ENCODE data around the gene FOXN3.
"Not testable (repeated sequence)": the region's sequence is repeated elsewhere in the genome, so short reads cannot be mapped to it uniquely, and the experiment has no call there.

FOXN3 gene

GRCh38 chr14:89111232-89111631 lies 305.8 kb downstream of the FOXN3 start:
- H4K91ac ChIP-seq (ENCODE audit: low read depth, low read length); H3K4me3 ChIP-seq (ENCODE audit: low read depth, low read length); H2BK120ac ChIP-seq (ENCODE audit: insufficient read depth, low read length, poor library complexity); H3K79me1 ChIP-seq (ENCODE audit: low read length); H3K4ac ChIP-seq (ENCODE audit: low read depth, low read length); H3K4me2 ChIP-seq (ENCODE audit: low read length); H2BK12ac ChIP-seq (ENCODE audit: low read length); H4K8ac ChIP-seq (ENCODE audit: low read depth, low read length); H4K12ac ChIP-seq (ENCODE audit: low read depth, low read length); DNase-seq; H3K4me1 ChIP-seq (ENCODE audit: control insufficient read depth in 1 of 2, insufficient read depth in 2 of 2, low read length in 2 of 2); H2AK5ac ChIP-seq (ENCODE audit: low read length); H3K14ac ChIP-seq (ENCODE audit: low read length); H3K9me3 ChIP-seq (ENCODE audit: insufficient read depth, low read depth, low read length); H3K36me3 ChIP-seq (ENCODE audit: control insufficient read depth in 1 of 2, insufficient read depth in 2 of 2, low read length in 2 of 2); H3K18ac ChIP-seq (ENCODE audit: low read length); H3K27me3 ChIP-seq (ENCODE audit: insufficient read depth, low read length); H3K9ac ChIP-seq (ENCODE audit: low read length); H2AFZ ChIP-seq (ENCODE audit: insufficient read depth, low read length, poor library complexity); H3K27ac ChIP-seq (ENCODE audit: low read depth, low read length); H3K23ac ChIP-seq (ENCODE audit: low read length); H2BK5ac ChIP-seq (ENCODE audit: low read depth, low read length, poor library complexity); H3K79me2 ChIP-seq (ENCODE audit: control insufficient read depth, insufficient read depth, low read length, poor library complexity): not testable (repeated sequence)
- WGBS (ENCODE audit: extremely low coverage, insufficient coverage, insufficient read length) = no CpG with 5 or more reads among the region's 13 CpGs

GRCh38 chr14:89110110-89110509 lies 306.9 kb downstream of the FOXN3 start:
- no CpG with 5 or more reads among the region's 9 CpGs for WGBS (ENCODE audit: extremely low coverage, insufficient coverage, insufficient read length)
- Histone ChIP-seq H3K27me3 (ENCODE audit: insufficient read depth, low read length) (no peaks in the 10 kb centered on the region), H4K12ac (ENCODE audit: low read depth, low read length) (no peak overlapping the region), H2BK5ac (ENCODE audit: low read depth, low read length, poor library complexity) (no peak overlapping the region), H3K27ac (ENCODE audit: low read depth, low read length) (no peak overlapping the region), H3K36me3 (ENCODE audit: control insufficient read depth in 1 of 2, insufficient read depth in 2 of 2, low read length in 2 of 2) (no peaks in the 10 kb centered on the region), H3K4me2 (ENCODE audit: low read length) (no peak overlapping the region), H2AFZ (ENCODE audit: insufficient read depth, low read length, poor library complexity) (no peak overlapping the region), H3K9ac (ENCODE audit: low read length) (no peak overlapping the region), H3K4ac (ENCODE audit: low read depth, low read length) (no peak overlapping the region), H2BK12ac (ENCODE audit: low read length) (no peak overlapping the region), H3K4me1 (ENCODE audit: control insufficient read depth in 1 of 2, insufficient read depth in 2 of 2, low read length in 2 of 2) (no peaks in the 10 kb centered on the region), H3K23ac (ENCODE audit: low read length) (no peak overlapping the region), H4K8ac (ENCODE audit: low read depth, low read length) (no peak overlapping the region), H3K79me1 (ENCODE audit: low read length) (no peaks in the 10 kb centered on the region), H3K4me3 (ENCODE audit: low read depth, low read length) (no peak overlapping the region), H3K14ac (ENCODE audit: low read length) (no peak overlapping the region), H3K9me3 (ENCODE audit: insufficient read depth, low read depth, low read length) (peaks cover 2% of the 10 kb centered on the region), H3K79me2 (ENCODE audit: control insufficient read depth, insufficient read depth, low read length, poor library complexity) (no peaks in the 10 kb centered on the region), H3K18ac (ENCODE audit: low read length) (no peak overlapping the region), H4K91ac (ENCODE audit: low read depth, low read length) (no peak overlapping the region), H2AK5ac (ENCODE audit: low read length) (no peak overlapping the region), H2BK120ac (ENCODE audit: insufficient read depth, low read length, poor library complexity) (no peak overlapping the region)
- no peak for DNase-seq

- Histone ChIP-seq H4K8ac (ENCODE audit: low read depth, low read length) (no peak overlapping the region), H3K36me3 (ENCODE audit: control insufficient read depth in 1 of 2, insufficient read depth in 2 of 2, low read length in 2 of 2) (no peaks in the 10 kb centered on the region), H2AK5ac (ENCODE audit: low read length) (no peak overlapping the region), H4K12ac (ENCODE audit: low read depth, low read length) (no peak overlapping the region), H3K79me1 (ENCODE audit: low read length) (no peaks in the 10 kb centered on the region), H3K14ac (ENCODE audit: low read length) (no peak overlapping the region), H4K91ac (ENCODE audit: low read depth, low read length) (no peak overlapping the region), H3K18ac (ENCODE audit: low read length) (no peak overlapping the region), H3K9ac (ENCODE audit: low read length) (no peak overlapping the region), H2BK12ac (ENCODE audit: low read length) (no peak overlapping the region), H3K4me1 (ENCODE audit: control insufficient read depth in 1 of 2, insufficient read depth in 2 of 2, low read length in 2 of 2) (peaks cover 0 to 2% of the 10 kb centered on the region in 2 experiments), H3K4ac (ENCODE audit: low read depth, low read length) (no peak overlapping the region), H3K4me2 (ENCODE audit: low read length) (no peak overlapping the region), H3K79me2 (ENCODE audit: control insufficient read depth, insufficient read depth, low read length, poor library complexity) (no peaks in the 10 kb centered on the region), H3K27me3 (ENCODE audit: insufficient read depth, low read length) (no peaks in the 10 kb centered on the region), H3K23ac (ENCODE audit: low read length) (no peak overlapping the region), H3K9me3 (ENCODE audit: insufficient read depth, low read depth, low read length) (peaks cover 4% of the 10 kb centered on the region), H2AFZ (ENCODE audit: insufficient read depth, low read length, poor library complexity) (no peak overlapping the region), H3K4me3 (ENCODE audit: low read depth, low read length) (no peak overlapping the region), H2BK5ac (ENCODE audit: low read depth, low read length, poor library complexity) (no peak overlapping the region), H3K27ac (ENCODE audit: low read depth, low read length) (no peak overlapping the region), H2BK120ac (ENCODE audit: insufficient read depth, low read length, poor library complexity) (no peak overlapping the region)
- DNase-seq = peak; percentile 87 to 90
- WGBS (ENCODE audit: extremely low coverage, insufficient coverage, insufficient read length) = no CpG with 5 or more reads among the region's 4 CpGs
These were observed 308.4 kb downstream of the FOXN3 start for GRCh38 chr14:89108608-89109007.

- DNase-seq = no peak
- Histone ChIP-seq H2BK5ac (ENCODE audit: low read depth, low read length, poor library complexity) (no peak overlapping the region), H3K9ac (ENCODE audit: low read length) (no peak overlapping the region), H2BK12ac (ENCODE audit: low read length) (no peak overlapping the region), H3K27ac (ENCODE audit: low read depth, low read length) (no peak overlapping the region), H3K9me3 (ENCODE audit: insufficient read depth, low read depth, low read length) (peaks cover 4% of the 10 kb centered on the region), H3K14ac (ENCODE audit: low read length) (no peak overlapping the region), H2AK5ac (ENCODE audit: low read length) (no peak overlapping the region), H3K4me1 (ENCODE audit: control insufficient read depth in 1 of 2, insufficient read depth in 2 of 2, low read length in 2 of 2) (peaks cover 0 to 2% of the 10 kb centered on the region in 2 experiments), H3K18ac (ENCODE audit: low read length) (no peak overlapping the region), H3K4me2 (ENCODE audit: low read length) (no peak overlapping the region), H3K4me3 (ENCODE audit: low read depth, low read length) (no peak overlapping the region), H3K79me2 (ENCODE audit: control insufficient read depth, insufficient read depth, low read length, poor library complexity) (no peaks in the 10 kb centered on the region), H4K12ac (ENCODE audit: low read depth, low read length) (no peak overlapping the region), H3K79me1 (ENCODE audit: low read length) (no peaks in the 10 kb centered on the region), H3K4ac (ENCODE audit: low read depth, low read length) (no peak overlapping the region), H2AFZ (ENCODE audit: insufficient read depth, low read length, poor library complexity) (no peak overlapping the region), H2BK120ac (ENCODE audit: insufficient read depth, low read length, poor library complexity) (no peak overlapping the region), H3K27me3 (ENCODE audit: insufficient read depth, low read length) (no peaks in the 10 kb centered on the region), H3K23ac (ENCODE audit: low read length) (no peak overlapping the region), H4K8ac (ENCODE audit: low read depth, low read length) (no peak overlapping the region), H3K36me3 (ENCODE audit: control insufficient read depth in 1 of 2, insufficient read depth in 2 of 2, low read length in 2 of 2) (no peaks in the 10 kb centered on the region), H4K91ac (ENCODE audit: low read depth, low read length) (no peak overlapping the region)
- no CpG with 5 or more reads among the region's 5 CpGs for WGBS (ENCODE audit: extremely low coverage, insufficient coverage, insufficient read length)
These were observed 309.4 kb downstream of the FOXN3 start for GRCh38 chr14:89107626-89108025.
